ENCODE data around the gene KCNJ14. TPM values are rescaled to one million over a fixed set of nuclear protein-coding genes. Genes with fewer than 3 reads are reported as not detected.
A peak's percentile ranks its signal among the peaks of the same experiment; 100 is the strongest.

KCNJ14 gene
- total and polyA plus RNA-seq, 2 experiments from 2014 or later: 0.81 to 0.94 TPM

DNA sequence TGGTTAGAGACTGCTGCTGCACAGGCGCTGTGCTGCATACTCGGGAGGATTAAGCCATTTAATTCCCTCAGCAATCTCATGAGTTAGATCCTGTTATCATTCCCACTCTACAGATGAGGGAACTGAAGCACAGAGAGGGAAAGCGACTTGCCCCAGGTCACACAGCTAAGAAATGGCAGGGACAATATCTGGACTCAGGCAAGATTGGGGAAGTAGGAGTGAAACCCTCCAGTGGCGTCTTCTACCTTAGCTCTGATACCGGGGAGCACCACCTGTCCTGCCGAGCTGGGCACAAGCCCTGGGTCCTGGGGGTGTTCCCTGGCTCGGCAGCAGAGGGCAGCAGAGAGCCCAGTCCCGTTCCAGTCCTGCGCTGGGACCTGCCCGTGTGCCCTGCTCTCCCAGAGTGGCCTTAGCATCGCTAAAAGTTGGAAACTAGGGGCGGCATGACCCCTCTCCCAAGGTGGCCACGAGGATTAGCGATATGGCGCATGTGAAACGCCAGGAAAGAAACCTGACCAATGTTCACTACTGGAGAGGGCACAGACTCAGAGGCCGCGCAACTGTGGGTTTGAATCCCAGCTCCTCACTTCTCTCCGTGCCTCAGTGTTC is 34.3 kb downstream of the KCNJ14 start:
- no peak for TF ChIP-seq JUNB (IDR thresholded peaks at IDR 0.05; ENCODE audit: unreplicated experiment)
- TF ChIP-seq, protein P1, sequence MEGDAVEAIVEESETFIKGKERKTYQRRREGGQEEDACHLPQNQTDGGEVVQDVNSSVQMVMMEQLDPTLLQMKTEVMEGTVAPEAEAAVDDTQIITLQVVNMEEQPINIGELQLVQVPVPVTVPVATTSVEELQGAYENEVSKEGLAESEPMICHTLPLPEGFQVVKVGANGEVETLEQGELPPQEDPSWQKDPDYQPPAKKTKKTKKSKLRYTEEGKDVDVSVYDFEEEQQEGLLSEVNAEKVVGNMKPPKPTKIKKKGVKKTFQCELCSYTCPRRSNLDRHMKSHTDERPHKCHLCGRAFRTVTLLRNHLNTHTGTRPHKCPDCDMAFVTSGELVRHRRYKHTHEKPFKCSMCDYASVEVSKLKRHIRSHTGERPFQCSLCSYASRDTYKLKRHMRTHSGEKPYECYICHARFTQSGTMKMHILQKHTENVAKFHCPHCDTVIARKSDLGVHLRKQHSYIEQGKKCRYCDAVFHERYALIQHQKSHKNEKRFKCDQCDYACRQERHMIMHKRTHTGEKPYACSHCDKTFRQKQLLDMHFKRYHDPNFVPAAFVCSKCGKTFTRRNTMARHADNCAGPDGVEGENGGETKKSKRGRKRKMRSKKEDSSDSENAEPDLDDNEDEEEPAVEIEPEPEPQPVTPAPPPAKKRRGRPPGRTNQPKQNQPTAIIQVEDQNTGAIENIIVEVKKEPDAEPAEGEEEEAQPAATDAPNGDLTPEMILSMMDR (conservative IDR thresholded peaks at IDR 0.05; ENCODE audit: low read depth in 2 of 2): peak; percentile 81 to 94
- TF ChIP-seq STAT1 (IDR thresholded peaks at IDR 0.05; ENCODE audit: unreplicated experiment): no peak
- no peak for TF ChIP-seq ZNF114 (CRISPR knock-in tag; IDR thresholded peaks at IDR 0.05)
- no peak overlapping the region for H3K27ac Mint-ChIP-seq
- peak overlapping the region; percentile 63; the same call in 1 of the 3 replicates for H3K4me3 Mint-ChIP-seq
- Histone ChIP-seq H3K27me3 (ENCODE audit: insufficient read depth) (0 out of 2 replicates have a peak, but pooled peaks cover 1% of the 10 kb centered on the region), H3K4me2 (peak overlapping the region; percentile 83; the same call in 1 of the 2 replicates), H4K20me1 (replicated peaks; ENCODE audit: insufficient read depth) (peaks cover 6% of the 10 kb centered on the region; the same call in 1 of the 2 replicates), H3K27ac (ENCODE audit: low read depth) (no peak overlapping the region), H3F3A (replicated peaks; ENCODE audit: low read depth) (peaks cover 29% of the 10 kb centered on the region), H3K79me2 (replicated peaks; ENCODE audit: insufficient read depth) (no peaks in the 10 kb centered on the region), H2AFZ (no peak overlapping the region), H3K9me2 (ENCODE audit: insufficient read depth) (no peaks in the 10 kb centered on the region), H3K4me3 (no peak overlapping the region), H3K36me3 (ENCODE audit: insufficient read depth) (no peaks in the 10 kb centered on the region), H3K4me1 (ENCODE audit: insufficient read depth) (peaks cover 23% of the 10 kb centered on the region)
- H3K9me3 Mint-ChIP-seq: no peaks in the 10 kb centered on the region; the same call in 1 of the 3 replicates
- ATAC-seq (peak; percentile 32), DNase-seq (ENCODE audit: low spot score) (peak; percentile 87)
- H3K36me3 Mint-ChIP-seq (ENCODE audit: low read depth): peaks cover 3% of the 10 kb centered on the region; the same call in 2 of the 3 replicates
- peaks cover 37% of the 10 kb centered on the region for H3K27me3 Mint-ChIP-seq (ENCODE audit: insufficient read depth, low read depth, poor library complexity)
- peaks cover 21% of the 10 kb centered on the region for H3K4me1 Mint-ChIP-seq

DNA sequence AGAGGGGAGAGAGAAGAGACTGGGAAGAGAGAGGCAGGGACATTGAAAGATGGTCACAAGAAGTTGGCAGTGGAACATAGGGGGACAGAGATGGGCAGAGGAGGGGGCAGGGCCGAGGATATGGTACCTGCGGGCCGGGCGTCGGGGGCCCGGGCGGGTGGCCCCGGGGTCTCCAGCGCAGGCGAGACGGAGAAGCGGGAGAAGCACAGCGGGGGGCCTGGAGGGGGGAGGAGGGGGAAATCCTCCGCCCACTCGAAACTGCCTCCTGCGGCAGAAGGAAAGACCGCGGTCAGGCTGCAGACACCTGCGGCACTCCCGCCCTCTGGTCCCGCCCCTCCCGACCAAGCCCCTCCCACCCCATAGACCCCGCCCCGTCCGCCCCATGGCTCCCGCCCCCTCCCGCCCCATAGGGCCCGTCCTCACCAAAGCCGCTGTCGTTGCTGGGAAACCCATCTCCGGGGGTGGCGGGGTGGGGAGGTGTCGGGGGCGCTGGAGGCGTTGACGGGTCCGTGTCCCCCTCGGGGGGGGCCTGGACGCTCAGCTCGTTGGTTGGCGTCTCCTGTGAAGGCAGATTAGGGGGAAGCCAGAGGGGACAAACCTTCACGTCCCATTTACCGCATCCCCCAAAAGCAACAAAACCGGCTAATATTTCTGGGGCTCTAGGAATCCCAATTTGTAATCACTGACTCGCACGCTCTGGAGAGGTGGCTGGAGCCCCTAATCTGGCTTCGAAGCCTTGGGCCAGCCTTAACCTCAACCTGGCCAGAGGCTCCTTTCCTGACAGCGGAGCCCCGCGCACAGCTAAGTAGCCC is 35.8 kb downstream of the KCNJ14 start:
- peaks cover 6% of the 10 kb centered on the region; the same call in 1 of the 2 replicates for H4K20me1 ChIP-seq (replicated peaks; ENCODE audit: insufficient read depth)
- H3K27me3 Mint-ChIP-seq (ENCODE audit: insufficient read depth, low read depth, poor library complexity): peaks cover 34% of the 10 kb centered on the region
- H3K27ac Mint-ChIP-seq: peak overlapping the region; percentile 95
- H3K27me3 ChIP-seq (ENCODE audit: insufficient read depth): 0 out of 2 replicates have a peak, but pooled peaks cover 2% of the 10 kb centered on the region
- H3K4me3 ChIP-seq: peak overlapping the region; percentile 76
- H3F3A ChIP-seq (replicated peaks; ENCODE audit: low read depth): peaks cover 37% of the 10 kb centered on the region
- H3K4me1 Mint-ChIP-seq: peaks cover 21% of the 10 kb centered on the region
- no peaks in the 10 kb centered on the region; the same call in 1 of the 3 replicates for H3K9me3 Mint-ChIP-seq
- ATAC-seq (peak; percentile 13), DNase-seq (ENCODE audit: low spot score) (peak; percentile 88)
- peak overlapping the region; percentile 75 for H3K4me3 Mint-ChIP-seq
- H3K36me3 ChIP-seq (ENCODE audit: insufficient read depth): no peaks in the 10 kb centered on the region
- 0 out of 2 replicates have a peak overlapping the region, but pooled peaks have one; percentile 63 for H2AFZ ChIP-seq
- no peaks in the 10 kb centered on the region for H3K9me2 ChIP-seq (ENCODE audit: insufficient read depth)
- peaks cover 3% of the 10 kb centered on the region; the same call in 2 of the 3 replicates for H3K36me3 Mint-ChIP-seq (ENCODE audit: low read depth)
- H3K4me2 ChIP-seq: peak overlapping the region; percentile 90
- no peaks in the 10 kb centered on the region for H3K79me2 ChIP-seq (replicated peaks; ENCODE audit: insufficient read depth)
- TF ChIP-seq EZH2phosphoT487 (IDR thresholded peaks at IDR 0.05; ENCODE audit: unreplicated experiment) (no peak), CREB1 (CRISPR knock-in tag; IDR thresholded peaks at IDR 0.05; ENCODE audit: low read depth) (no peak), NANOG (IDR thresholded peaks at IDR 0.05; ENCODE audit: borderline replicate concordance) (no peak)
- TF ChIP-seq, protein P2, sequence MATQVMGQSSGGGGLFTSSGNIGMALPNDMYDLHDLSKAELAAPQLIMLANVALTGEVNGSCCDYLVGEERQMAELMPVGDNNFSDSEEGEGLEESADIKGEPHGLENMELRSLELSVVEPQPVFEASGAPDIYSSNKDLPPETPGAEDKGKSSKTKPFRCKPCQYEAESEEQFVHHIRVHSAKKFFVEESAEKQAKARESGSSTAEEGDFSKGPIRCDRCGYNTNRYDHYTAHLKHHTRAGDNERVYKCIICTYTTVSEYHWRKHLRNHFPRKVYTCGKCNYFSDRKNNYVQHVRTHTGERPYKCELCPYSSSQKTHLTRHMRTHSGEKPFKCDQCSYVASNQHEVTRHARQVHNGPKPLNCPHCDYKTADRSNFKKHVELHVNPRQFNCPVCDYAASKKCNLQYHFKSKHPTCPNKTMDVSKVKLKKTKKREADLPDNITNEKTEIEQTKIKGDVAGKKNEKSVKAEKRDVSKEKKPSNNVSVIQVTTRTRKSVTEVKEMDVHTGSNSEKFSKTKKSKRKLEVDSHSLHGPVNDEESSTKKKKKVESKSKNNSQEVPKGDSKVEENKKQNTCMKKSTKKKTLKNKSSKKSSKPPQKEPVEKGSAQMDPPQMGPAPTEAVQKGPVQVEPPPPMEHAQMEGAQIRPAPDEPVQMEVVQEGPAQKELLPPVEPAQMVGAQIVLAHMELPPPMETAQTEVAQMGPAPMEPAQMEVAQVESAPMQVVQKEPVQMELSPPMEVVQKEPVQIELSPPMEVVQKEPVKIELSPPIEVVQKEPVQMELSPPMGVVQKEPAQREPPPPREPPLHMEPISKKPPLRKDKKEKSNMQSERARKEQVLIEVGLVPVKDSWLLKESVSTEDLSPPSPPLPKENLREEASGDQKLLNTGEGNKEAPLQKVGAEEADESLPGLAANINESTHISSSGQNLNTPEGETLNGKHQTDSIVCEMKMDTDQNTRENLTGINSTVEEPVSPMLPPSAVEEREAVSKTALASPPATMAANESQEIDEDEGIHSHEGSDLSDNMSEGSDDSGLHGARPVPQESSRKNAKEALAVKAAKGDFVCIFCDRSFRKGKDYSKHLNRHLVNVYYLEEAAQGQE (IDR thresholded peaks at IDR 0.05; ENCODE audit: unreplicated experiment): no peak
- H3K27ac ChIP-seq (ENCODE audit: low read depth): peak overlapping the region; percentile 93; the same call in 1 of the 2 replicates
- H3K4me1 ChIP-seq (ENCODE audit: insufficient read depth): peaks cover 23% of the 10 kb centered on the region

Data from GM23338 (cell line).